Erythroblast (primary cell): Measurements from ENCODE around the gene MMP20.

Experiments used
- DNase-seq, 2 experiments: peaks; one replicate each; lab custom pipeline; 2025; lab: John Stamatoyannopoulos, UW
- GATA1 ChIP-seq: IDR thresholded peaks from 2 replicates; pipeline ENCODE4 v1.6.1; 2011; ENCODE audit warnings: low read depth, mild to moderate bottlenecking, control low read depth, low read length, moderate library complexity
- POLR2A ChIP-seq: IDR thresholded peaks from 2 replicates; pipeline ENCODE4 v1.6.1; 2011; ENCODE audit warnings: mild to moderate bottlenecking, low read length

The MMP20 gene

GRCh38 chr11:102615894-102616432 lies 9.2 kb downstream of the MMP20 start:
- TF ChIP-seq GATA1 (no peak), POLR2A (no peak)
- DNase-seq = no peak

GRCh38 chr11:102615077-102615893 lies 9.8 kb downstream of the MMP20 start:
- DNase-seq = no peak
- TF ChIP-seq POLR2A (no peak), GATA1 (no peak)

- TF ChIP-seq GATA1 (no peak), POLR2A (no peak)
- DNase-seq = no peak
Measured at GRCh38 chr11:102614485-102614884, 10.6 kb downstream of the MMP20 start.

GRCh38 chr11:102614031-102614430 lies 11.1 kb downstream of the MMP20 start:
- no peak for DNase-seq
- TF ChIP-seq POLR2A (no peak), GATA1 (no peak)

- no peak for DNase-seq
- TF ChIP-seq GATA1 (no peak), POLR2A (no peak)
Measured at GRCh38 chr11:102613450-102613849, 11.7 kb downstream of the MMP20 start.

- DNase-seq = no peak
- no peak for TF ChIP-seq POLR2A
- TF ChIP-seq GATA1 = no peak
Measured at GRCh38 chr11:102611291-102611690, 13.8 kb downstream of the MMP20 start.

- no peak for TF ChIP-seq POLR2A
- TF ChIP-seq GATA1 = no peak
Measured at GRCh38 chr11:102610200-102610599, 14.9 kb downstream of the MMP20 start.

GRCh38 chr11:102608699-102609098 lies 16.4 kb downstream of the MMP20 start:
- TF ChIP-seq GATA1 (no peak), POLR2A (no peak)
- DNase-seq = no peak

More at GRCh38 chr11:102610200-102610599, 14.9 kb downstream of the MMP20 start:
- DNase-seq = no peak

GRCh38 chr11:102604875-102605274 lies 20.3 kb downstream of the MMP20 start:
- TF ChIP-seq POLR2A (no peak), GATA1 (no peak)

GRCh38 chr11:102604011-102604410 lies 21.1 kb downstream of the MMP20 start:
- TF ChIP-seq GATA1 = no peak
- TF ChIP-seq POLR2A = no peak
- no peak for DNase-seq

More at GRCh38 chr11:102604875-102605274, 20.3 kb downstream of the MMP20 start:
- DNase-seq = no peak

- no peak for TF ChIP-seq GATA1
- no peak for TF ChIP-seq POLR2A
- no peak for DNase-seq
Measured at GRCh38 chr11:102603576-102603975, 21.6 kb downstream of the MMP20 start.

GRCh38 chr11:102603091-102603490 lies 22.0 kb downstream of the MMP20 start:
- no peak for DNase-seq
- TF ChIP-seq GATA1 (no peak), POLR2A (no peak)

GRCh38 chr11:102600666-102601065 lies 24.5 kb downstream of the MMP20 start:
- no peak for DNase-seq
- TF ChIP-seq POLR2A (no peak), GATA1 (no peak)

GRCh38 chr11:102599642-102600261 lies 25.4 kb downstream of the MMP20 start:
- TF ChIP-seq GATA1 = no peak
- no peak for TF ChIP-seq POLR2A
- DNase-seq = peak in 1 of 2 experiments; percentile 54
